T-cell (primary cell): ENCODE measurements around the gene SDK1. TPM values are rescaled to one million over a fixed set of nuclear protein-coding genes. Genes with fewer than 3 reads are reported as not detected.

Source experiments
- ATAC-seq, 4 experiments: fragments of 200-7000 bp in 3 of 4; fragments of 150-1000 bp in 1 of 4; cut with Tn5 transposase; replicated peaks in 1 of 4; 1 replicate in 3 of 4; 2 replicates in 1 of 4; pipeline ENCODE4 v1.10.0; 2021; ENCODE audit warnings: moderate library complexity in 3 of 4, mild to moderate bottlenecking in 2 of 4, moderate number of reproducible peaks in 1 of 4
- CTCF ChIA-PET, 2 donors: fragments of 300-600 bp; sonication (Branson Sonifier 250); formaldehyde crosslinking; loops; one replicate each; lab custom pipeline; 2022; ENCODE audit warnings: antibody characterized with exemption in 2 of 2; lab: Charles Lee
- POLR2A ChIA-PET, 2 donors: fragments of 300-600 bp; sonication (Branson Sonifier 250); formaldehyde crosslinking; loops; one replicate each; lab custom pipeline; 2022; ENCODE audit warnings: antibody characterized with exemption in 2 of 2; lab: Charles Lee
- DNase-seq, 35 experiments: peaks; one replicate each; pipeline versions ENCODE4 v3.0.0 to v3.0.0-alpha.2; 2013 to 2023
- H3K27ac ChIP-seq: one replicate; pipeline ENCODE4 v1.5.1; 2013; ENCODE audit warnings: low read length
- H3K27me3 ChIP-seq, 2 experiments: replicated peaks in 1 of 2; 1 replicate in 1 of 2; 2 replicates in 1 of 2; pipeline versions ENCODE4 v1.6.1 to v1.7.0; 2013; ENCODE audit warnings: low read length in 1 of 2, mixed read lengths in 1 of 2; ENCODE audit not compliant: control insufficient read depth in 2 of 2, insufficient read depth in 2 of 2; ENCODE audit errors: extremely low read depth in 1 of 2
- H3K36me3 ChIP-seq, 2 donors: 1 replicate in 1 of 2; 2 replicates in 1 of 2; pipeline versions ENCODE4 v1.6.1 to v1.7.0; 2013; ENCODE audit warnings: low read length in 1 of 2; ENCODE audit not compliant: control insufficient read depth in 2 of 2, insufficient read depth in 1 of 2; ENCODE audit errors: extremely low read depth in 1 of 2
- H3K4me1 ChIP-seq, 2 experiments: 1 replicate in 1 of 2; 2 replicates in 1 of 2; pipeline versions ENCODE4 v1.6.1 to v1.7.0; 2013; ENCODE audit warnings: low read length in 2 of 2, mixed read lengths in 1 of 2; ENCODE audit not compliant: insufficient read depth in 2 of 2, control insufficient read depth in 1 of 2; ENCODE audit errors: extremely low read depth in 1 of 2
- H3K4me3 ChIP-seq, 2 donors: 1 replicate in 1 of 2; 2 replicates in 1 of 2; pipeline versions ENCODE4 v1.5.1 to v1.7.0; 2013; ENCODE audit warnings: mild to moderate bottlenecking in 2 of 2, low read length in 1 of 2, moderate library complexity in 1 of 2; ENCODE audit not compliant: control insufficient read depth in 1 of 2; ENCODE audit errors: extremely low read depth in 1 of 2
- H3K9me3 ChIP-seq: 2 replicates; pipeline ENCODE4 v1.7.0; 2013
- H3K27ac Mint-ChIP-seq, 2 donors: one replicate each; pipeline ENCODE4 v1.8.0; 2020 to 2021; ENCODE audit warnings: mild to moderate bottlenecking in 2 of 2, mixed read lengths in 2 of 2
- H3K27me3 Mint-ChIP-seq, 2 donors: one replicate each; pipeline ENCODE4 v1.8.0; 2021 to 2022; ENCODE audit warnings: mixed read lengths in 2 of 2
- H3K36me3 Mint-ChIP-seq: one replicate; pipeline ENCODE4 v1.8.0; 2021; ENCODE audit warnings: mixed read lengths
- H3K4me1 Mint-ChIP-seq, 3 donors: one replicate each; pipeline ENCODE4 v1.8.0; 2020 to 2022; ENCODE audit warnings: mixed read lengths in 3 of 3, mild to moderate bottlenecking in 1 of 3
- H3K4me3 Mint-ChIP-seq, 3 donors: one replicate each; pipeline ENCODE4 v1.8.0; 2020 to 2022; ENCODE audit warnings: mild to moderate bottlenecking in 3 of 3, mixed read lengths in 3 of 3, moderate library complexity in 3 of 3
- H3K9me3 Mint-ChIP-seq, 3 donors: one replicate each; pipeline ENCODE4 v1.8.0; 2020 to 2022; ENCODE audit warnings: mixed read lengths in 3 of 3
- WGBS: methylation state at CpG from one replicate; pipeline ENCODE4 v1.1.5; 2013; ENCODE audit warnings: missing lambda C conversion rate; ENCODE audit not compliant: insufficient coverage; 5-methylcytosine and 5-hydroxymethylcytosine counted together
- total RNA-seq, 35 experiments: library from RNA in 6 of 35; stranded (reverse) in 6 of 35; fragments of 120-200 nt in 1 of 35; gene quantifications; one replicate each; pipeline versions ENCODE4 v1.2.1 to v1.2.4 and lab custom pipeline; 2013 to 2026

Gene SDK1
- total RNA-seq, 5 donors from 2014 or later (not counting 1 experiment from before 2014, with no cell fraction given) = 0.47 to 1.7 (median 0.63) TPM

- H3K36me3 ChIP-seq = no peaks in the 10 kb centered on the region
- peaks cover 0 to 6% of the 10 kb centered on the region in 2 experiments for H3K27me3 ChIP-seq
- WGBS = 86% methylated on average over 1 of the region's 1 CpG
- no peak overlapping the region for H3K27ac ChIP-seq
- Mint-ChIP-seq H3K4me1 (no peaks in the 10 kb centered on the region), H3K27ac (no peak overlapping the region), H3K4me3 (no peak overlapping the region), H3K36me3 (no peaks in the 10 kb centered on the region), H3K9me3 (no peaks in the 10 kb centered on the region), H3K27me3 (peaks cover 9 to 24% of the 10 kb centered on the region in 2 donors)
- ATAC-seq (no peak), DNase-seq (no peak)
- H3K9me3 ChIP-seq = no peaks in the 10 kb centered on the region
- no peak overlapping the region for H3K4me3 ChIP-seq
- ChIA-PET CTCF (interaction anchor here in 1 of 2 donors (0.7 to 1.0 kb wide), 2 partner anchors 190 to 198 kb away, joined by 3 read pairs; no protein-coding TSS in a partner anchor), POLR2A (no interaction called here)
- H3K4me1 ChIP-seq = no peaks in the 10 kb centered on the region
Observed at GRCh38 chr7:3309956-3310355, 8.9 kb downstream of the SDK1 start.

DNA sequence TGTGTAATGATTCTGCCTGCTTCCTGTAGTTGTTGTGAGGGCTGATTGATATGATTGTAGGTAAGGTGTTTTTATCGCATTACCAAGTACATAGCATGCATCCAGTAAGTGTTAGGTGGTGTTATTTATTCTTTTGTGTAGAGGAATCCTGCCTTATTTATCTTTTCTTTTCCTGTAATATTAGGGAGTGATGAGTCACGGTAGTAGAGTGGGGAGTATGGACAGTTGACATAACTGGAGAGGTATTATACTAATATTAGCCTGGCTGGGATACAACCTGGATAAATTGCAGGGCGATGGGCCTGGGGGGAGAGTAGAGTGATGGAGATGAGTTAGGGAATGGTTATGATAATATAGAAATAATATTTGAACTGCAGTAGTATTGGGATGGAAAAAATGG lies 9.8 kb downstream of the SDK1 start:
- no peaks in the 10 kb centered on the region for H3K4me1 Mint-ChIP-seq
- no peaks in the 10 kb centered on the region for H3K9me3 Mint-ChIP-seq
- no peaks in the 10 kb centered on the region for H3K36me3 Mint-ChIP-seq
- H3K36me3 ChIP-seq = no peaks in the 10 kb centered on the region
- no peak overlapping the region for H3K4me3 ChIP-seq
- H3K27me3 ChIP-seq = peaks cover 0 to 6% of the 10 kb centered on the region in 2 experiments
- no peak for DNase-seq
- no peak for ATAC-seq
- H3K4me3 Mint-ChIP-seq = no peak overlapping the region
- no peak overlapping the region for H3K27ac ChIP-seq
- ChIA-PET POLR2A (no interaction called here), CTCF (interaction anchor here in 1 of 2 donors (0.8 kb wide), 1 partner anchor 8 kb away, joined by 3 read pairs; no protein-coding TSS in a partner anchor)
- H3K4me1 ChIP-seq = no peaks in the 10 kb centered on the region
- peaks cover 9 to 21% of the 10 kb centered on the region in 2 donors for H3K27me3 Mint-ChIP-seq
- no peak overlapping the region for H3K27ac Mint-ChIP-seq
- WGBS = 64% methylated on average over 1 of the region's 3 CpGs
- H3K9me3 ChIP-seq = no peaks in the 10 kb centered on the region

GRCh38 chr7:3312583-3312982 lies 11.5 kb downstream of the SDK1 start:
- POLR2A ChIA-PET = no interaction called here
- WGBS = no CpG with 5 or more reads among the region's 2 CpGs
- Histone ChIP-seq H3K4me1 (no peaks in the 10 kb centered on the region), H3K4me3 (no peak overlapping the region), H3K36me3 (no peaks in the 10 kb centered on the region), H3K27ac (no peak overlapping the region), H3K27me3 (peaks cover 0 to 6% of the 10 kb centered on the region in 2 experiments), H3K9me3 (no peaks in the 10 kb centered on the region)
- no peak overlapping the region for H3K27ac Mint-ChIP-seq
- peaks cover 9 to 24% of the 10 kb centered on the region in 2 donors for H3K27me3 Mint-ChIP-seq
- H3K4me1 Mint-ChIP-seq = no peaks in the 10 kb centered on the region
- DNase-seq (no peak), ATAC-seq (no peak)
- H3K4me3 Mint-ChIP-seq = no peak overlapping the region
- no peaks in the 10 kb centered on the region for H3K9me3 Mint-ChIP-seq
- CTCF ChIA-PET = interaction anchor here in 1 of 2 donors (0.6 kb wide), 1 partner anchor 8 kb away, joined by 3 read pairs; no protein-coding TSS in a partner anchor
- no peaks in the 10 kb centered on the region for H3K36me3 Mint-ChIP-seq

- Mint-ChIP-seq H3K36me3 (no peaks in the 10 kb centered on the region), H3K27me3 (peaks cover 0 to 7% of the 10 kb centered on the region in 2 donors), H3K9me3 (peaks cover 0 to 4% (median 0%) of the 10 kb centered on the region in 3 donors), H3K4me1 (peaks cover 2 to 8% (median 3%) of the 10 kb centered on the region in 3 donors), H3K27ac (no peak overlapping the region), H3K4me3 (no peak overlapping the region)
- ATAC-seq (no peak), DNase-seq (no peak)
- Histone ChIP-seq H3K27ac (no peak overlapping the region), H3K4me3 (no peak overlapping the region), H3K36me3 (no peaks in the 10 kb centered on the region), H3K4me1 (no peaks in the 10 kb centered on the region), H3K27me3 (peaks cover 3 to 5% of the 10 kb centered on the region in 2 experiments), H3K9me3 (no peaks in the 10 kb centered on the region)
- CTCF ChIA-PET = no interaction called here
- WGBS = 77% methylated on average over 3 of the region's 4 CpGs
- POLR2A ChIA-PET = no interaction called here
Observed at GRCh38 chr7:3318874-3319273, 17.8 kb downstream of the SDK1 start.

DNA sequence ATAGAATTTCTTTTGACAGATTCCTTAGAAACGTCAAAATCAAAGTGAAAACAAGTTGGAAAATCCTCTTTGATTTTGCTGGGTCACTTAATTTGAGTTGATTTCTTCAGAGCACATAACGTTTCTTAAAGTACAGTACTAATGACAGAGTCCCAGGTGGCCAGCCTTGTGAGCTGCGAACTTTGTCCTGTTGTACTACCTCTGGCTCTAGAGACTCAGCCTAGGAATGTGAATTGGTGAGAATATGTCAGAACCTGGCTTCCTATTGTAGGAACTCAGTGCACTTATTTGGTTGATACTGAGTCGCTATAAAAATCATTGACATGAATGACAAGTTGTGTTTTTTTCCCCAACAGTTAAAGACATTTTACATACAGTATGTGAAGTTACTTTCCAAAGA lies 20.2 kb downstream of the SDK1 start:
- CTCF ChIA-PET = interaction anchor here in 1 of 2 donors (0.6 kb wide), 2 partner anchors 338 to 438 kb away, joined by 3 to 5 read pairs; no protein-coding TSS in a partner anchor
- H3K4me3 Mint-ChIP-seq = no peak overlapping the region
- peaks cover 0 to 4% (median 0%) of the 10 kb centered on the region in 3 donors for H3K9me3 Mint-ChIP-seq
- no peaks in the 10 kb centered on the region for H3K4me1 ChIP-seq
- no peaks in the 10 kb centered on the region for H3K36me3 Mint-ChIP-seq
- H3K27ac ChIP-seq = no peak overlapping the region
- H3K27me3 Mint-ChIP-seq = peaks cover 0 to 5% of the 10 kb centered on the region in 2 donors
- ATAC-seq (no peak), DNase-seq (no peak)
- POLR2A ChIA-PET = interaction anchor here (0.6 to 0.7 kb wide), 2 partner anchors 19 to 285 kb away, joined by 4 to 7 read pairs; no protein-coding TSS in a partner anchor
- H3K4me3 ChIP-seq = no peak overlapping the region
- 93% methylated on average over 2 of the region's 4 CpGs for WGBS
- peaks cover 0 to 5% of the 10 kb centered on the region in 2 experiments for H3K27me3 ChIP-seq
- no peaks in the 10 kb centered on the region for H3K9me3 ChIP-seq
- H3K27ac Mint-ChIP-seq = no peak overlapping the region
- peaks cover 2 to 8% (median 3%) of the 10 kb centered on the region in 3 donors for H3K4me1 Mint-ChIP-seq
- H3K36me3 ChIP-seq = no peaks in the 10 kb centered on the region

DNA sequence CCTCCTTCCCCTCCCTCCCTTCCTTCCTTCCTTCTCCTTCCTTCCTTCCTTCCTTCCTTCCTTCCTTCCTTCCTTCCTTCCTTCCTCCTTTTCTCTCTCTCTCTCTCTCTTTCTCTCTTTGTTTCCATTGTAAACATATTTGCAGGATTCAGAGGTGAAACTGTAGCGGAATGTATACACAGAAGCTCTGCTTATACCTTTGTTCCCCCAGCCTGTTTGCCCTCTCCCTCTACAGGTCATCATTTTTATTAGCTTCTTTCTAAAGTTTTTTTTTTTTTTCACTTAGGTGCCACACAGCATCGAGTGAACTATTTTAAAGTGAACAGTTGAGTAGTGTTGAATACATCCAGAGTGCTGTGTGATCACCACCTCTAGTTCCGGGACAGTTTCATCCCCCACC lies 20.7 kb downstream of the SDK1 start:
- Histone ChIP-seq H3K4me1 (no peaks in the 10 kb centered on the region), H3K4me3 (no peak overlapping the region), H3K27me3 (peaks cover 0 to 5% of the 10 kb centered on the region in 2 experiments), H3K27ac (no peak overlapping the region), H3K9me3 (no peaks in the 10 kb centered on the region), H3K36me3 (no peaks in the 10 kb centered on the region)
- peaks cover 0 to 5% of the 10 kb centered on the region in 2 donors for H3K27me3 Mint-ChIP-seq
- no peaks in the 10 kb centered on the region for H3K36me3 Mint-ChIP-seq
- ChIA-PET POLR2A (no interaction called here), CTCF (interaction anchor here in 1 of 2 donors (0.6 kb wide), 2 partner anchors 337 to 437 kb away, joined by 3 to 5 read pairs; no protein-coding TSS in a partner anchor)
- WGBS = no CpG with 5 or more reads among the region's 3 CpGs
- H3K4me3 Mint-ChIP-seq = no peak overlapping the region
- H3K27ac Mint-ChIP-seq = no peak overlapping the region
- peaks cover 2 to 8% (median 3%) of the 10 kb centered on the region in 3 donors for H3K4me1 Mint-ChIP-seq
- ATAC-seq = no peak
- DNase-seq = no peak
- H3K9me3 Mint-ChIP-seq = peaks cover 0 to 4% (median 0%) of the 10 kb centered on the region in 3 donors
